Stimulated activated CD8-positive, alpha-beta memory T cell treated with anti-CD3 and anti-CD28 coated beads, Interleukin-2, amount 100 ng/mL, for 1 hour (primary cell): ENCODE measurements around the gene SLC7A10.

Experiments
- DNase-seq, 2 donors: peaks; one replicate each; pipeline ENCODE4 v3.0.0-alpha.2; 2020; ENCODE audit warnings: low read depth in 2 of 2

The SLC7A10 gene

DNA sequence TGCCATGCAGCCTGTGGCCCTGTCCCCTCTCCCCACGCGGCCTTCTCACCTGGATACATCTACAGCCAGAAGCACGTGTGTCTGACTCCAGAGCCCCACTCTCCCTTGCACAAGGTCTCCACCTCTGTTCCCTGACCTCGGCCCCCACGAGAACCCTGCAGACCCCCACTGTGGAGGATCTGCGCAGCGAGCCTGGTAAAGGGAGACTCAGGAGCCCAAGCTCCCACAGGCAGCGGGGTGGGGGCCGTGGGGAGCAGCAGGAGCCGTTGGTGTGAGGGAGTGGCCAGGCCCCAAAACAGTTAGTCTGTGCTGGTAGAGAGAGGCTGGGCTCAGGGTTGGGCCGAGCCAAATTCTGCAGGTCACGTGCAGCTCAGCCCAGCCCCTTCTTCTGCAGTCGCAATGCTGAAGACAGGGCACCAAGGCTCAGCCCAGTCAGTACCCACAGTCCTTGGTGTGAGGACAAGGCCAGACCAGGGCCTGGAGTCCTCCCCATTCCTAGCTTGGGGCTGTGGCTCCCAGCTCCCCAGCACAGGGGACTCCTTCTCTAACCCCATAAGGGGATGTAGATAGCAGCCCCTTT lies 28.7 kb upstream of the SLC7A10 start:
- no peak for DNase-seq

DNA sequence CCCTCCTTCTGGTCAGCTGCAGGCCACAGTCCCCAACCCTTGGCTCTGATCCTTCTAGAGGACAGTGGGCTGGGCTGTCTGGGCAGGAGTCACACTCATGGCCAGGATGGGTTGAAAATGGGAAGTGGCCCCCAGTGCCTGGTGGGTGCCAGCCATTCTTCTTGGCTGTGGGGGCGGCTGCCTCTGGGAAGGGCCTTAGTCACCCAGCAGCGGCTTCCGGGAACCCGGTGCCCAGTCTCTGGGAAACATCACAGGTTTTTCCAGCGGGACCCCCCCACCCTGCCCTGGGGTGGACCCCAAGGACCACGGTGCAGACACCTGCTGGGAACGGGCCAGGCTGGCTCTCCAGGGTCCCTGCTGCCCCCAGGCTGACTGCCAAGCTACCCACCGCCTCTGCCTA lies 27.3 kb upstream of the SLC7A10 start:
- DNase-seq, result no peak

DNA sequence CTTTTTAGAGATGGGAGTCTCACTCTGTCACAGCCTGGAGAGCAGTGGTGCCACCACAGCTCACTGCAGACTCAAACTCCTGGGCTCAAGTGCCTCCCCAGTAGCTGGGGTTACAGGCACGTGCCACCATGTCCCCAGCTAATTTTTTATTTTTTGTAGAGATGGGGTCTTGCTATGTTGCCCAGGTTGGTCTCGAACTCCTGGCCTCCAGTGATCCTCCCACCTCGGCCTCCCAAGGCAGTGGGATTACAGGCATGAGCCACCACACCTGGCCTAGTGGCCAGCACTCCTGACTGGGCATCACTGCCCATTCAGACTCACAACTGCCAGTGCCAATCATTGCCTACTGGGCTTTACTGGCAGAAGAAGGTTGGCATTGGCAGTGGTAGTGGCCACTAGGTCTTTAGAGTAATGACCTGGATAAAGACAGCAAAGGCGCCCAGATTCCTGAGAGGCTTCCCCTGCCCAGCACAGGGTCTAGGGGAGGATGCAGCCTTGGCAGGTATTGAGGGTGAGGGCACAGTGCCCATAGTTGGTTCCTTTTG lies 26.8 kb upstream of the SLC7A10 start:
- no peak for DNase-seq

DNA sequence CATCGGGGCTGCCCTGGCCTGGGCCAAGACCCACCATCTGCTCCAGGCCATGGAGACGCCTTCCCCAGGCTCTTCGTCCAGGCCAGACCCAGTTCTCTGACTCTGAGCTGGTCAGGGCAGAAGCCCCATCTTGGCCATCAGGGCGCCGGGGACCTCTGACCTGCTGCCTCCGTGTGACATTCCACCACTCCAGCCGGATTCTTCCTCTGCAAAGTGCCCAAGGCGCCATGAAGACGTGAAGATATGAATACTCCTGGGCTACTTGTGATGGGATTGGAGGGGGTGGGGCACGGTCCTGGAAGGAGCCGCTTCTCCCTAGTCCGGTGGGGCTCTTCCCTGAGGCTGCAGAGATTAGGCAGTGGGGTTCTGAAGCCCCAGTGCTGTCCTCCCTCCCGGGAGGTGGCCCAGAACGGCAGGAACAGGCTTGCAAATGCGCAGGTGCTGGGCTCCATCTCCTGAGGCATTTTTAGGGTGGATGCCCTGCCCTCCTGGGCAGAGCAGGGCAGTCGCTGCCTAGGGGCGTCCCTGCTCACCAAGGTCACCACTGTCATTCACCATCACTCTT lies 26.0 kb upstream of the SLC7A10 start:
- DNase-seq, result no peak

DNA sequence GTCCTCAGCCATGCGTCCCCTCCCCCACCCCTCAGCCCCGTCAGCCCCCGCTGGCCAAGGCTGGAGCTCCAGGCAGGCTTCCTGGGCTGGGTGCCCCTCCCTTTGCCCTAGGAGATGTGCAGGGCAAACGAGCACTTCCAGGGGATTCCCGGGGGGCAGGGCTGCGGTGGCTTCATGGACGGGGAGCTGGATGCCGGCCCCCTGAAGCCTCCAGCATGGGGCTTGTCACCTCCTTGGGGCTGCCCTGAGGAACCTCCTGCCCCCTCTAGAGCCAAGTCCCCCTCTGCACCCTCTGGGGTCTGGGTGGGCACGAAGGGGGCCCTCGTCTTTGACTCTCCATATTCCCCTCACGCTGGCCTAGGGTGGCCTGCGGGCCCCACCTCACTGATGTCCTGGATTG lies 25.4 kb upstream of the SLC7A10 start:
- no peak for DNase-seq

DNA sequence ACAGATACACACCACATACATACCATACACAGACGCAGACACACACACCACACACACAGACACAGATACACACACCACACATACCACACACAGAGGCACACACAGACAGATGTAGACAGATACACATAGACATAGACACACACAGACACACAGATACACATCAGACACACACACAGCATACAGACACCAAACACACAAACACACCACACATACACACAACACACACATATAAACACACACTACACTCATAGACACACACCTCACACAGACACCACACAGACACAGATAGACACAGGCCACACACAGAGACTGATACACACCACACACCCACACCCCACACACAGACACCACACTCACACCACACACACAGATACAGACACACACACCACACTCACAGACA lies 24.9 kb upstream of the SLC7A10 start:
- no peak for DNase-seq

DNA sequence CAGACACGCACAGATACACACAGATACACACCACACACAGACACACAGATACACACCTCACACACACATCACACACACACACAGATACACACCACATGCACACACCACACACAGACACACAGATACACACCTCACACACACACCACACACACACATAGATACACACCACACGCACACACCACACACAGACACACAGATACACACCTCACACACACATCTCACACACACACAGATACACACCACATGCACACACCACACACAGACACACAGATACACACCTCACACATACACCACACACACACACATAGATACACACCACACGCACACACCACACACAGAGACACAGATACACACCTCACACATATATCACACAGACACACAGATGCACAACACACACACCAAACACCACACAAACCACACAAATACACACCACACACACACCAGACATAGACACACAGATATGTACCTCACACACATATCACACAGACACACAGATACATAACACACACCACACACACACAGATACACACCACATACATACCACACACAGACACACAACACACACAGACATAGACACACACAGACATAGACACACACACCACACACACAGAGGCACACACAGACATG lies 24.2 kb upstream of the SLC7A10 start:
- no peak for DNase-seq

DNA sequence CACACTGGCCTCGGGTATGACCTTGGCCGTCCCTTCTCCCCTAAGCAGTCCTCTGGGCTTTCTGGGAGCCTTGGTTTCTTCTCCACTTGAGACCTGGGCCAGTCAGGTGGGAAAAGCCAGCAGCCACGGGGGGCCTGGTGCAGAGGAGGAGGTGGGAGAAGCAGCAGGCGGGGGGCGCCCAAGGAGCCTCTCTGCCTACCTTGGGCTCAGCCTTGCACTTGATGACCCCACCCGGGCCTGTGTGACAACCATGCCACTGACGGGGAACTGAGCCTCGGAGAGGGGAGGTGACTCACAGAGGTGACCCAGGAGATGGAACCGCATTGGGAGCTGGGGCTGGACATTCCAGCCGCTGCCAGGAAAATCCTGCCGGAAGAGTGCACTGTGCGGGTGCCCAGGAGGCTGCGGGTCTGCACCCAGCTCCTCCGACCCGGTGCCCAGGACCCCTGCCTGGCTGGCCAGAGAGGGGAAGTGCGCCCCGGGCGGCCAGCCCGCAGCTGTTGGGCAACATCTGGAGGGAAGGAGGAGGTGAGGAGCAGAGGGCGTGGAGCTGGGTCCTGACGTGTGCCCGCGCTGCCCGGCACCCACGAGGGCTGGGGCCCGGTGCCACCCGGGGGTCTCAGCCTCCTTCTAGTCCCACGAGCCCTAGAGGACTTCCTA lies 23.4 kb upstream of the SLC7A10 start:
- no peak for DNase-seq

DNA sequence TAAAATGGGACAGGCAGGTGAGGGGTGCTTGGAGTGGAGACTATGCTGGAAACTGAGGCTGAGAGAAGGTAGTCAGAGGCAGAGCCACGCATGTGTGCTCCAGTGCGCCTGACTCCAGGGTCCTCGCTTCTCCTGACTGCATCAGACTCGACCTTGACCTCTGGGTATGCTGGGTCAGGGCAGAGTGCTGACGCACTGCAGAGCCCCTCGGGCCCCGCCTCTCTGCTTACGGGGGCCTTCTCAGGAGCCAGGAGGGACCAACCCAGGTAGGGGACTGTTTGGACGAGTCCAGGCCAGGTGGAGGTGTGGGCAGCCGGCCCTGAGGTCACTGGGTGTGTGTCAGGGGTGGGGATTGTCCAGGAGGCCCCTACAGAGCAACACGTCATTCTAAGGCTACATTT lies 22.9 kb upstream of the SLC7A10 start:
- DNase-seq, result no peak

DNA sequence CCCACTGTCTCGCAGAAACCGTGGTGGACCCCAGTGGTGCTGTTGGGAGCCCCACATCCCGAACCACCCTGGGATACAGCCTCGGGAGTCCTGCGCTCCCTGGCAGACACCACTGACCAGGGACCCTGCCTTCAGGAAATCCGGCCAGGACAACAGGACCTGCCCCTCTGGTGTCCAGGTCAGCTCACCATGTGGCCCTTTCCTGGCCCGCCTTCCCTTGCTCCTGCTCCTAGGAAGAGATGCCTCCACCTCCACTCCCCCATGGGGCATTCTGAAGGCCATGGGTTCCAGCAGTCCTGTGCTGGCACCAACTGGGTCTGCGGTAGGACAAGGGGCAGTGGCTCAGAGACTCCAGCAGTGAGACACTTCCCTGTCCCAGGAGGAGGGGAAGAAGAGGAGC lies 22.5 kb upstream of the SLC7A10 start:
- no peak for DNase-seq

DNA sequence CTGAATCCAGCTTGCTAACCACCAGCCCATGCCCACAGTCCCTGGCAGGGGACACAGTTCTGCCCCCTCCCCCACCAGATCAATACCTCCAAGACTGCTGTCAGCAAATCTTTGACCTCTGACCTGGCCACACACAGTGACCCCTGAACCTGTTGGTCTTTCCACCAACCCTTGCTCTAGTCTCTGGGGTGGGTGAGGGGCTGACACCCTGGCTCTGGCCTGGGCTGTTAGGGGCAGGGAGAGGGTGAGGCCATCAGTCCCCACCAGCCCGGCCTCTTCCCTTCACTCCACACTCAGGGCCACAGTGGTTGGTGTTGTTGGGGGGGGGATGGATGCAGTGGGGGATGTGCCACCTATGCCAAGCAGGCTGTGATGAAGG lies 21.8 kb upstream of the SLC7A10 start:
- no peak for DNase-seq

DNA sequence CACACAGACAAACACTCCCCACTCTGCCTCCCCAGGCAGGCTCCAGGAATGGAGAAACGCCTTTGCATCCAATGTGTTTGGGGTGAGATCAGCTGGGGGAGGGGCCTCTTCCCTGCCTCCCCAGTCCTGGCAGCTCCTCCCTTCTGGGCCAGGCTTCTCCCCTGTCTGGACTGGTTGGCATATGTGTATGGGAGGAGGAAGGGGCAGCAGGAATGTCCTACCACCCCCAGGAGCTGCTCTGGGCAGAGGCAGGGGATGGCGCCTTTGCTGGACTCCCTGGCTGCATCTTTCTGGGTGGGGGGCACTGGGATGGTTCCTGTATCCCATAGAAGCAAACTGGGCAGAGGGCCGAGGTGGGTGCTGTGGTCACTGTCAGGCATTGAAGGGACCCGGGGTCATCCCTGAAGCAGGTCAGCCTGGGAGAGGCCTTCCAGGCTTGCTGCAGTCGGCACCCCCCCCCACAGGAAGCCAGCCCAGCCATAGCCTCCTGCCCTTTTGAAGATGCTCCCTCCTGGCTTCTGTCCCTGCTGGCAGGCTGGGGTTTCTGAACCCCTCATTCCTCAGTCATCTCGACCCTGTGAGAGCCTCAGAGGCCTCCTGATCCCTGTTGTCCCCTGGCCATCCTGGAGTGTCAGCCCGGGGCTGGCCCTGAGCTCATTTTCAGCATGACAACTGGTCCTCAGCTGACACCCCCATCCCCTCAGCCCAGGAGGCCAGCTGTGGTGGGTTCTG lies 21.2 kb upstream of the SLC7A10 start:
- DNase-seq, result no peak

DNA sequence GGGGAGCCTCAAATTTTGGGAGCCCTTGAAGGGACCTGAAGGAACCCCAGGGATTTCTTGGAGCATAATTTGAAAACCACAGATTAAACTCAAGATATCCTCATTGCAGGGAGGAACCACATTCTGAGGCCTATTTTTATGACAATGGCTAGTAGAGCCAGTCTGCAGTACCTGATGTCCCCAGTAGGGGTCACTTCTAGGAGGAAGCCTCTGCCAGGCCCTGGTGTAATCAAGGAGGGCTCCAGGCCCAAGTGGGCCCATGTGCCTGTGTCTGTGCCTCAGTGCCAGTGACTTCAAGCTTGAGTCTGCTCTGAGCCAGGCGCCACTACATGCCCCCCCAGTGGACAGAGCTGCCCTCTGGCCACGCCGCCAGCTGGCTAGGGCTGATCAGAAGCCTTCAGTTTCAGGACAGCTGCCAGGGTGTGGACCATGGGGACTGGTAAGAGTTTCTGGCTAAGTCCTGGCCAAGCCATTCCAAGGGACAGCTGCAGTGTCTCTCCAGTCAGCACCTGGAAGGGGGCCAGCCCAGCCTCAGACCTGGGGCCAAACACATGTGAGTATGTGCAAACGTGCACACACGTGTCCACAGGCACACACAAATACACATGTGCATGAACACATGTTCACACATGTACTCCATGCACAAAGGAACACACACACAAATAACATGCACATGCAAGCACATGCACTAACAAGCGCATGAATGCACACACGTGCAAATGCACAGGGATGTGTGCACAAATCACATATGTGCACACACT lies 20.5 kb upstream of the SLC7A10 start:
- DNase-seq, result no peak

DNA sequence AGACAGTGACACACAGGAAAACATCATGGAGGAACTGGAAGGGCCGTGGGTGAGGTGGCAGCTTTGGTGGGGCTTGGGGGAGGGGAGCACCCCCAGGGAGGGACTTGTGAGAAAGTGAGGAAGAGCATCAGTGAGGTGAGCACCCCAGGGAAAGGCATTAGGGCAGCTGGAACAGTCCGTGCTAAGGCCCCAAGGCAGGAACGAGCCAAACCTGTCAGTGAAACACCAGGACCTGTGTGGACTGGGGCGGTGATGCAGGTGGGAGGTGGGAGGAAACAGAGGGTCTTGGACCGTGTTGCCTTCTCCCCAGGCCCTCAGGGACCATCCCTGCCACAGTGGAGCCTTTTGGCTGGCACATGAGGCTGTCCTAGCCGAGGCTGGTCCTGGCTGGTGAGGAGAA lies 17.3 kb upstream of the SLC7A10 start:
- no peak for DNase-seq

DNA sequence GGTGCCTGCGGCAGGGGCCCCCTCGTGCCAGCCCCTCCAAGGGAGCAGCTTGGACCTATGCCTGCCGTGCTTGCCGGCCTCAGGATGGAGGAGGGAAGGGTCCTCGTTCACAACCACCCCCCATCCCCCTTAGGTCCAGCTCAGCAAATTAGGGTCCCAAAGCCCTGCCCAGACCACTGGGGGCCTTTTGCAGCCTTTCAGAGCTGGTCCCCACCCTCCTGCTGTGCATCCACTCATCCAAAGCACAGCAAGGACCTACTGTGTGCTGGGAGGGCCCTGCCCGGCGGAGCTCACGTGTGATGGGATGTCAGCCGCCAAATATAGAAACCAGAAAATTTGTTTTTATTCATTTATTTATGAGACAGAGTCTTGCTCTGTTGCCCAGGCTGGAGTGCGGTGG lies 16.5 kb upstream of the SLC7A10 start:
- no peak for DNase-seq

DNA sequence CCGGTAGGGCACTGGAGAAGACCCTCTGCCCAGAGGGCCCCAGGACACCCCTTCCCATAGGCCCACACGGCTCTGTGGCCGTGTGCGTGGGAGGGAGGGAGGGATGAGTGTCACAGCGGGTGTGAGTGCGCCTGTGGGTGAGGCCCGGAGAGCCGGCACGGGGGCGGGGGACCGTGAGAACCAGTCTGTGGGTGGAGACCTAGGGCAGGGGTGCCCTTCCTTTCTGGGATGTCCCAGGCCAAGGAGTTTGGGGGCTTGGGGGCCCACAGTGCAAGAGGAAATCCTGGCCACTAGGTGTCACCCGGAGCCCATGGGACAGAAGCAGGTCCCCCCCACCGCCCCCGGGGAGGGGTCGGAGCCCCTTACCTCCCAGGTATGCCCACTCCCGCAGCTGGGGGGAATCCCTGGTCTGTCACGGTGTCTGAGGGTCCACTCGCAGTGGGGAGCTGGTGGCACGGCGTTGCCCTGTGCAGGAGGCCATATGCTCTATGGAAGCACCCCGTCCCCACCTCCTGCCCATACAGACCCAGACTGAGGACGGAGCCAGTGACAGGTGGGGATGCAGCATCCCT lies 16.0 kb upstream of the SLC7A10 start:
- DNase-seq, result no peak

DNA sequence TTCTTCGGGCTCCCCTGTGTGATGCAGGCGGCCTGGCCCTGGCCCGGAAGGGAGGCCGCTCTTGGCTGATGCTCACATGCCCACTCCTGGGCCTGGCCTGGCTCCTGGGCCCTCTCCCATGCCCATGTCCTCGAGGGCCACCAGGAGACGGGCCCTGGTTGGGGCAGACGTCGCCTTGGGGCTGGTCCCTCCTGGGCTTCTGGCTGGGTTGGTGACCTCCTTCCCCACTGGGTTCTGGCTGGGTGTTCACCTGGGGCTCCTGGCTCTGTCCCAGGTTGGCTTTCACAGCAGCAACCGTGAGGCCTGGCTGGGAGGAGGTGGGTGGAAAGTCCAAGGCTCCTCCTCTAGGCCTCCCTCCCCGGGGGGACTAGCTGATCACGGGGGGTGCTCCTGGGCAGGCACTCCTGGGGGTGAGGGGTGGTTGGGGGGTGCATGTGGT lies 15.5 kb upstream of the SLC7A10 start:
- no peak for DNase-seq

DNA sequence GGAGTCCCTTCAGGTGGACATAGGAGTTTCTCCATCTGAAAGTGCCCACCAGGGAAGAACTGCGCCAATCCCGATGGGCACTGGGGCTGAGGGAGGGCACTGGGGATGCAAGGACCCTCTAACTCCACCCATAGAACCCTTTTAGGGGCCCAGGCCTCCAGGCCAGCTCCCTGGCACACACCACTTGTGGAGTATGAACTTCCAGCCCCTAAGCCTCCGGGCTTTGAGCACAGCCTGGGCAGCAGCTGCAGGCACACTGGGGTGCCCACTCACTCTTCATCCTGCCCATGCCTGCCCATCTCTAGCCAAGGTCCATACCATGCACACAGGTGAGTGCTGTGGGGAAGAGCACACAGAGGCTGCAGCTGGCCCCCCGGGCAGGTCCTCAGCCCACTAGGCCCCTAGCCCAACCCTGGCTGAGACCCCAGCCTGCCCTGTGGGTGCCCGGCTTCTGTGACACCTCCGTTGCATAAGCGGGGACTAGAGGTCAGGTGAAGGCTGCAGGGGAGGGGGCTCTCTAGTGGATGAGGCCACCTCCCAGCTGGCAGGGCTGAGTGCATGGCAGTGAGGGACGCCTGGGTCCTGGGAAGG lies 14.6 kb upstream of the SLC7A10 start:
- no peak for DNase-seq

DNA sequence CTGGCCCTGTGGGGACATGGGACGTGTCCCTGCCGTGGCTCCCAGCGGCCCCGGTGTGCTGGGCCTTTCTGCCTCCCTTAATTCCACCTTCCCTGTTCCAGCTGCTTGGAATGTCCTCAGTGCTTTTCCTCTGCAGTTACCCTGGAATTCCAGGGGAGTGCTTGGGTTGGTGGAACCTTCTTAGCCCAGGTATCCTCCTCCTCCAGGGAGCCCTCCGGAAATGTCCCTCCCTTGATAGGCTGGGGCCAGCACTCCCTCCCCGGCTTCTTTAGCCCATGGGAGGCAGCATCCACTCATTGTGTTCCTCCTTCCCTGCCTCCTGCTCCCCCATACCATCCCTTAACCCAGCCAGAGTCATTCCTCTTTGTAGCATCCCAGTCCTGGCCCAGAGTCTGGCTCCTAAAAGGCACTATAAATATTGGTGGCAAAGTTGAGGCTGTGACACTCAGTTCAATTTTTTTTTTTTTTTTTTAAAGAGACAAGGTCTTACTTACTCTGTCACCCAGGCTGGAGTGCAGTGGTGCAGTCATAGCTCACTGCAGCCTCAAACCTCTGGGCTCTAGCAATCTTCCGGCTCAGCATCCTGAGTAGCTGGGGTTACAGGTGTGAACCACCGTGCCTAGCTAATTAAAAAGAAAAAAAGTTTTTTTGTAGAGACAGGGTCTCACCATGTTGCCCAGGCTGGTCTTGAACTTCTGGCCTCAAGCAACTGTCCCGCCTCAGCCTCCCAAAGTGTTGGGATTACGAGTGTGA lies 13.7 kb upstream of the SLC7A10 start:
- no peak for DNase-seq
